Measurements from ENCODE around the gene ADAM8. TPM values are rescaled to one million over a fixed set of nuclear protein-coding genes. Genes with fewer than 3 reads are reported as not detected.

ADAM8 gene
- total RNA-seq, 2 donors from 2014 or later: 3.7 to 5.7 TPM

DNA sequence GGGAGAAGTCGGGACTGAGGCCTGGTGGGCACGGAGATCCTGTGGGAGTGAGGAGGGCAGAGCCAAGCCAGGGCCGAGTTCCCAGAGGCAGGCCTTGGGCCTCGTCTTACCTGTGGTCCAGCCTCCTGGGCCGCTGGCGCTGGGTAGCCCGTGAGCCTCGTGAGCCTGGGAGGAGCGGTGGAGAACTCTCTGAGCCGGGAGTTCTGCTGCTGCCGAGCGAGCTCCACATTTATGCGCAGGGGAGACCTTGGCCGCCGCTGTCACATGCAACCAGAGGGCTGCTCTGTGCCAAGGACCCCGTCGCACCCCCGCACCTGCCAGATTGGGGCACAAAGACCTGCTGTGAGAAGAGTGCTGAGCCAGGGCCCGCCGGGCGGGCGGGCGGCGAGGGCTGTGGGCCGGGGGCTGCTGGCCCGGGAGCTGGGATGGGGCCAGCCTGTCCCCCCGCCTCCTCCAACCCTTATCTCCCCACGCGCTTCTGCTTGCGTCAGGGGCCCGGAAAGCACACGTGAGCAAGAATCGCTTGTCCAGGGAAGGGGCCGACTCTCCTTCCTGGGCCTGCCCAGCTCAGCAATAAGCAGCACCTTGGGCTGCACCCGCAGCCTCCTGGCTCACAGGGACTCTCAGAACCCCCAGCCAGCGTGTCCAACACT lies 28.9 kb downstream of the ADAM8 start:
- Histone ChIP-seq H3K27ac (no peak overlapping the region), H3K9me3 (no peaks in the 10 kb centered on the region), H3K4me1 (no peaks in the 10 kb centered on the region), H3K4me3 (no peak overlapping the region), H3K27me3 (peaks cover 21% of the 10 kb centered on the region), H3K36me3 (no peaks in the 10 kb centered on the region), H3K9ac (ENCODE audit: low read depth in 2 of 2, low read length in 2 of 2) (no peak overlapping the region)
- TF ChIP-seq, protein P1, sequence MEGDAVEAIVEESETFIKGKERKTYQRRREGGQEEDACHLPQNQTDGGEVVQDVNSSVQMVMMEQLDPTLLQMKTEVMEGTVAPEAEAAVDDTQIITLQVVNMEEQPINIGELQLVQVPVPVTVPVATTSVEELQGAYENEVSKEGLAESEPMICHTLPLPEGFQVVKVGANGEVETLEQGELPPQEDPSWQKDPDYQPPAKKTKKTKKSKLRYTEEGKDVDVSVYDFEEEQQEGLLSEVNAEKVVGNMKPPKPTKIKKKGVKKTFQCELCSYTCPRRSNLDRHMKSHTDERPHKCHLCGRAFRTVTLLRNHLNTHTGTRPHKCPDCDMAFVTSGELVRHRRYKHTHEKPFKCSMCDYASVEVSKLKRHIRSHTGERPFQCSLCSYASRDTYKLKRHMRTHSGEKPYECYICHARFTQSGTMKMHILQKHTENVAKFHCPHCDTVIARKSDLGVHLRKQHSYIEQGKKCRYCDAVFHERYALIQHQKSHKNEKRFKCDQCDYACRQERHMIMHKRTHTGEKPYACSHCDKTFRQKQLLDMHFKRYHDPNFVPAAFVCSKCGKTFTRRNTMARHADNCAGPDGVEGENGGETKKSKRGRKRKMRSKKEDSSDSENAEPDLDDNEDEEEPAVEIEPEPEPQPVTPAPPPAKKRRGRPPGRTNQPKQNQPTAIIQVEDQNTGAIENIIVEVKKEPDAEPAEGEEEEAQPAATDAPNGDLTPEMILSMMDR (IDR thresholded peaks at IDR 0.05): no peak
- DNase-seq: no peak
- intact Hi-C loops (cut with DNase I): no loop called here

DNA sequence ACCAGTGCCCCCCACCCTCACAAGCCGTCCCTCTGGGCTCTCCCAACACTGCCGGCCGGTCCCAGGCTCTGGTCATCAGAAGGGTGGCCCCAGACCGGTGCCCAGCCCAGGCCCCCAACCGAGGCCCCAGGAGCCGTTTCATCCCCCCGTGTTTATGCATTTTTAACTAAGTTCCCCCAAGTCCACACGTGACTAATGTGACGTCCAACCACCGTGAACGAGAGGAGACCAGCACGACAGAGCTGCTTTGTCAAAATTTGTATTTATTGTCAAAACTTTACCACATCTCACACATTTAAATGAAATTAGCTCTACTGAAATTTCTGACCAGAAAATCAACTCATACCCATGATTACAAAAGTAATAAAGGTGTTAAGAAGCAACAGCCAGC lies 30.4 kb downstream of the ADAM8 start:
- Histone ChIP-seq H3K27ac (no peak overlapping the region), H3K27me3 (peaks cover 15% of the 10 kb centered on the region), H3K36me3 (no peaks in the 10 kb centered on the region), H3K9me3 (no peaks in the 10 kb centered on the region), H3K4me1 (no peaks in the 10 kb centered on the region), H3K9ac (ENCODE audit: low read depth in 2 of 2, low read length in 2 of 2) (no peak overlapping the region), H3K4me3 (no peak overlapping the region)
- no peak for DNase-seq
- intact Hi-C loops (cut with DNase I): no loop called here
- TF ChIP-seq, protein P1 (IDR thresholded peaks at IDR 0.05): no peak

- DNase-seq: peak; percentile 65
- H3K9me3 ChIP-seq: no peaks in the 10 kb centered on the region
- TF ChIP-seq, protein P1 (IDR thresholded peaks at IDR 0.05): no peak
- no peak overlapping the region for H3K27ac ChIP-seq
- H3K4me3 ChIP-seq: no peak overlapping the region
- H3K4me1 ChIP-seq: no peaks in the 10 kb centered on the region
- no peak overlapping the region for H3K9ac ChIP-seq (ENCODE audit: low read depth in 2 of 2, low read length in 2 of 2)
- intact Hi-C loops (cut with DNase I): no loop called here
- peaks cover 15% of the 10 kb centered on the region for H3K27me3 ChIP-seq
- H3K36me3 ChIP-seq: no peaks in the 10 kb centered on the region
Observed at GRCh38 chr10:133245439-133246235, 31.0 kb downstream of the ADAM8 start.

- TF ChIP-seq, protein P1 (IDR thresholded peaks at IDR 0.05): no peak
- H3K9me3 ChIP-seq: no peaks in the 10 kb centered on the region
- no peaks in the 10 kb centered on the region for H3K4me1 ChIP-seq
- DNase-seq: no peak
- no peak overlapping the region for H3K27ac ChIP-seq
- peaks cover 15% of the 10 kb centered on the region for H3K27me3 ChIP-seq
- no peaks in the 10 kb centered on the region for H3K36me3 ChIP-seq
- no peak overlapping the region for H3K9ac ChIP-seq (ENCODE audit: low read depth in 2 of 2, low read length in 2 of 2)
- no peak overlapping the region for H3K4me3 ChIP-seq
- intact Hi-C loops (cut with DNase I): no loop called here
Observed at GRCh38 chr10:133243593-133243992, 33.1 kb downstream of the ADAM8 start.

GRCh38 chr10:133242611-133243356 lies 33.9 kb downstream of the ADAM8 start:
- Histone ChIP-seq H3K4me3 (no peak overlapping the region), H3K27me3 (peaks cover 22% of the 10 kb centered on the region), H3K9ac (ENCODE audit: low read depth in 2 of 2, low read length in 2 of 2) (no peak overlapping the region), H3K4me1 (no peaks in the 10 kb centered on the region), H3K9me3 (no peaks in the 10 kb centered on the region), H3K36me3 (no peaks in the 10 kb centered on the region), H3K27ac (no peak overlapping the region)
- intact Hi-C loops (cut with DNase I): no loop called here
- TF ChIP-seq, protein P1 (IDR thresholded peaks at IDR 0.05): no peak
- no peak for DNase-seq

Data from colonic mucosa (tissue), 4 donors.